ENCODE measurements around the gene ZBTB16. TPM values are rescaled to one million over a fixed set of nuclear protein-coding genes. Genes with fewer than 3 reads are reported as not detected.

ZBTB16 gene
- total RNA-seq, 1 donor from 2014 or later, result 25.4 TPM

- no peak for DNase-seq (ENCODE audit: low spot score)
- intact Hi-C loops (cut with DNase I), result no loop called here
Measured at GRCh38 chr11:114188851-114189570, 129.5 kb downstream of the ZBTB16 start.

GRCh38 chr11:114190630-114191029 is 131.1 kb downstream of the ZBTB16 start:
- DNase-seq (ENCODE audit: low spot score), result no peak
- intact Hi-C loops (cut with DNase I), result loop anchor here (10.0 kb wide), 1 partner anchor 316 kb away; the partner anchor contains the start of gene USP28

- no peak for DNase-seq (ENCODE audit: low spot score)
- intact Hi-C loops (cut with DNase I), result loop anchor here (10.0 kb wide), 1 partner anchor 317 kb away; the partner anchor contains the start of gene USP28
Measured at GRCh38 chr11:114191893-114192292, 132.4 kb downstream of the ZBTB16 start.

GRCh38 chr11:114192841-114193389 is 133.4 kb downstream of the ZBTB16 start:
- intact Hi-C loops (cut with DNase I), result loop anchor here (10.0 kb wide), 1 partner anchor 318 kb away; the partner anchor contains the start of gene USP28
- DNase-seq (ENCODE audit: low spot score), result no peak

GRCh38 chr11:114193730-114194679 is 134.5 kb downstream of the ZBTB16 start:
- no peak for DNase-seq (ENCODE audit: low spot score)

GRCh38 chr11:114194702-114195101 is 135.2 kb downstream of the ZBTB16 start:
- no peak for DNase-seq (ENCODE audit: low spot score)
- intact Hi-C loops (cut with DNase I), result loop anchor here (10.0 kb wide), 1 partner anchor 320 kb away; the partner anchor contains the start of gene USP28

More at GRCh38 chr11:114193730-114194679, 134.5 kb downstream of the ZBTB16 start:
- intact Hi-C loops (cut with DNase I), result loop anchor here (10.0 kb wide), 1 partner anchor 319 kb away; the partner anchor contains the start of gene USP28

GRCh38 chr11:114195151-114195550 is 135.6 kb downstream of the ZBTB16 start:
- intact Hi-C loops (cut with DNase I), result loop anchor here (10.0 kb wide), 1 partner anchor 320 kb away; the partner anchor contains the start of gene USP28
- DNase-seq (ENCODE audit: low spot score), result no peak

GRCh38 chr11:114195981-114196731 is 136.6 kb downstream of the ZBTB16 start:
- intact Hi-C loops (cut with DNase I), result loop anchor here (10.0 kb wide), 1 partner anchor 321 kb away; the partner anchor contains the start of gene USP28

GRCh38 chr11:114196997-114197703 is 137.6 kb downstream of the ZBTB16 start:
- DNase-seq (ENCODE audit: low spot score), result no peak
- intact Hi-C loops (cut with DNase I), result loop anchor here (10.0 kb wide), 1 partner anchor 322 kb away; the partner anchor contains the start of gene USP28

More at GRCh38 chr11:114195981-114196731, 136.6 kb downstream of the ZBTB16 start:
- no peak for DNase-seq (ENCODE audit: low spot score)

- DNase-seq (ENCODE audit: low spot score), result peak; percentile 85
- intact Hi-C loops (cut with DNase I), result loop anchor here (2.0 to 10.0 kb wide), 4 partner anchors 17 to 323 kb away; partner anchors contain the start of gene USP28
Measured at GRCh38 chr11:114197799-114198500, 138.4 kb downstream of the ZBTB16 start.

GRCh38 chr11:114199051-114199450 is 139.5 kb downstream of the ZBTB16 start:
- intact Hi-C loops (cut with DNase I), result loop anchor here (2.0 to 10.0 kb wide), 4 partner anchors 16 to 324 kb away; partner anchors contain the start of gene USP28

GRCh38 chr11:114200351-114201133 is 141.0 kb downstream of the ZBTB16 start:
- intact Hi-C loops (cut with DNase I), result no loop called here
- DNase-seq (ENCODE audit: low spot score), result no peak

More at GRCh38 chr11:114199051-114199450, 139.5 kb downstream of the ZBTB16 start:
- no peak for DNase-seq (ENCODE audit: low spot score)

GRCh38 chr11:114201219-114201618 is 141.7 kb downstream of the ZBTB16 start:
- DNase-seq (ENCODE audit: low spot score), result no peak
- intact Hi-C loops (cut with DNase I), result no loop called here

- intact Hi-C loops (cut with DNase I), result no loop called here
Measured at GRCh38 chr11:114202011-114202609, 142.6 kb downstream of the ZBTB16 start.

GRCh38 chr11:114207096-114207495 is 147.6 kb downstream of the ZBTB16 start:
- no peak for DNase-seq (ENCODE audit: low spot score)
- intact Hi-C loops (cut with DNase I), result no loop called here

More at GRCh38 chr11:114202011-114202609, 142.6 kb downstream of the ZBTB16 start:
- DNase-seq (ENCODE audit: low spot score), result no peak

GRCh38 chr11:114208377-114208776 is 148.9 kb downstream of the ZBTB16 start:
- intact Hi-C loops (cut with DNase I), result no loop called here
- DNase-seq (ENCODE audit: low spot score), result no peak

Measured in cardiac septum (tissue), 1 donor.